WERI-Rb-1 (cell line): ENCODE measurements around the gene TMEM117.
"Not testable (repeated sequence)": the region's sequence is repeated elsewhere in the genome, so short reads cannot be mapped to it uniquely, and the experiment has no call there.

Experiments used
- DNase-seq: peaks from one replicate; pipeline ENCODE4 v3.0.0-alpha.2; 2020
- H3K27ac ChIP-seq: fragments of 250-450 bp; sonication (Bioruptor Pico); 2 replicates; pipeline ENCODE4 v1.5.1; 2020; ENCODE audit warnings: mild to moderate bottlenecking, moderate library complexity
- H3K27me3 ChIP-seq: fragments of 250-450 bp; sonication (Bioruptor Pico); 2 replicates; pipeline ENCODE4 v1.5.1; 2021; ENCODE audit warnings: mild to moderate bottlenecking, low read depth, moderate library complexity; ENCODE audit not compliant: insufficient read depth, severe bottlenecking
- H3K36me3 ChIP-seq: fragments of 250-450 bp; sonication (Bioruptor Pico); 2 replicates; pipeline ENCODE4 v1.5.1; 2020; ENCODE audit warnings: mild to moderate bottlenecking, moderate library complexity
- H3K4me3 ChIP-seq: 2 replicates; pipeline ENCODE4 v1.5.1; 2011; ENCODE audit warnings: low read depth, mild to moderate bottlenecking, control low read depth, low read length
- H3K9me3 ChIP-seq: fragments of 250-450 bp; sonication (Bioruptor Pico); 2 replicates; pipeline ENCODE4 v1.5.1; 2021; ENCODE audit warnings: mild to moderate bottlenecking, moderate library complexity; ENCODE audit not compliant: severe bottlenecking
- TF ChIP-seq, protein P1 (sequence below): IDR thresholded peaks from 2 replicates; pipeline ENCODE4 v1.5.1; 2011; ENCODE audit warnings: low read depth, mild to moderate bottlenecking, control low read depth, inconsistent platforms, low read length

Gene TMEM117

DNA sequence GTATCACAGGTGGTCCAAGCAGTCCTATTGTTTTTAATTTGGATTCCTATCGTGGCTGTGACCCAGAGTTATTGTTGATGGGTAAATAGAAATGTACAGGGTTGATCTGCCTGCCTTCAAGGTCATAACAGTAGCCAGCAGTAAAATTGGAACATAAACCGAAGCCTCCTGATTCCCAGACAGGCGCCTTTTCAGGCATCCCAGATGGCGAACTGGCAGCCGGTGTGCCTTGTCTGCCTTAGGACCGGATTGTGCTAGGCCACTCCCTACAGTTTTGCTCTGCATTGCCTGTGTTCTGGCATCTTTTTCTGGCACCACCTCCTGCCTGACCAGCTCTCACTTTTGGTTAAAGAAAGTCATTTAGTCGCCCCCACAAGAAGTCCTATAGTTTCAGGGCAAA lies 22.2 kb downstream of the TMEM117 start:
- Histone ChIP-seq H3K27me3 (no peaks in the 10 kb centered on the region), H3K4me3 (no peak overlapping the region), H3K27ac (no peak overlapping the region), H3K36me3 (no peaks in the 10 kb centered on the region), H3K9me3 (no peaks in the 10 kb centered on the region)
- no peak for DNase-seq
- TF ChIP-seq, protein P1, sequence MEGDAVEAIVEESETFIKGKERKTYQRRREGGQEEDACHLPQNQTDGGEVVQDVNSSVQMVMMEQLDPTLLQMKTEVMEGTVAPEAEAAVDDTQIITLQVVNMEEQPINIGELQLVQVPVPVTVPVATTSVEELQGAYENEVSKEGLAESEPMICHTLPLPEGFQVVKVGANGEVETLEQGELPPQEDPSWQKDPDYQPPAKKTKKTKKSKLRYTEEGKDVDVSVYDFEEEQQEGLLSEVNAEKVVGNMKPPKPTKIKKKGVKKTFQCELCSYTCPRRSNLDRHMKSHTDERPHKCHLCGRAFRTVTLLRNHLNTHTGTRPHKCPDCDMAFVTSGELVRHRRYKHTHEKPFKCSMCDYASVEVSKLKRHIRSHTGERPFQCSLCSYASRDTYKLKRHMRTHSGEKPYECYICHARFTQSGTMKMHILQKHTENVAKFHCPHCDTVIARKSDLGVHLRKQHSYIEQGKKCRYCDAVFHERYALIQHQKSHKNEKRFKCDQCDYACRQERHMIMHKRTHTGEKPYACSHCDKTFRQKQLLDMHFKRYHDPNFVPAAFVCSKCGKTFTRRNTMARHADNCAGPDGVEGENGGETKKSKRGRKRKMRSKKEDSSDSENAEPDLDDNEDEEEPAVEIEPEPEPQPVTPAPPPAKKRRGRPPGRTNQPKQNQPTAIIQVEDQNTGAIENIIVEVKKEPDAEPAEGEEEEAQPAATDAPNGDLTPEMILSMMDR: no peak

DNA sequence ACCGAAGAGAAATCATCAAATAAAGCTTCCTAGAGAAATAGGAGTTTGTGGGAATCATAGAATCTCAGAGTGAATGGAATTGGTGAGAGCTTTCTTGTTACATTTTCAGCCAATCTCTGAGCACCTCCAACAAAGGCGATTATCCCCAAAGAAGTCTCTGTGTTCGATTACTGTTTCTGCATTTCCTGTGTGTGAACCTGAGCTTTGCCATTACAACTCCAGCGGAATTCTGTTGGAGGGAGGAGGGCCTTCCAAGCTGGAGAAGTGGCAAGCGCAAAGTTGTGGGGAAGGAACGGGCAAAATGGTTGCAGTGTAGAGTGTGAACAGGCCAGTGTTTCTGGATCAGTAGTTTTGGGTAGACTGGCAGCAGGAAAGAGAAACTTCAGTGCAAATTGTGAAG lies 23.1 kb downstream of the TMEM117 start:
- no peaks in the 10 kb centered on the region for H3K36me3 ChIP-seq
- no peaks in the 10 kb centered on the region for H3K9me3 ChIP-seq
- no peaks in the 10 kb centered on the region for H3K27me3 ChIP-seq
- no peak overlapping the region for H3K4me3 ChIP-seq
- H3K27ac ChIP-seq: no peak overlapping the region
- TF ChIP-seq, protein P1: no peak
- DNase-seq: no peak

DNA sequence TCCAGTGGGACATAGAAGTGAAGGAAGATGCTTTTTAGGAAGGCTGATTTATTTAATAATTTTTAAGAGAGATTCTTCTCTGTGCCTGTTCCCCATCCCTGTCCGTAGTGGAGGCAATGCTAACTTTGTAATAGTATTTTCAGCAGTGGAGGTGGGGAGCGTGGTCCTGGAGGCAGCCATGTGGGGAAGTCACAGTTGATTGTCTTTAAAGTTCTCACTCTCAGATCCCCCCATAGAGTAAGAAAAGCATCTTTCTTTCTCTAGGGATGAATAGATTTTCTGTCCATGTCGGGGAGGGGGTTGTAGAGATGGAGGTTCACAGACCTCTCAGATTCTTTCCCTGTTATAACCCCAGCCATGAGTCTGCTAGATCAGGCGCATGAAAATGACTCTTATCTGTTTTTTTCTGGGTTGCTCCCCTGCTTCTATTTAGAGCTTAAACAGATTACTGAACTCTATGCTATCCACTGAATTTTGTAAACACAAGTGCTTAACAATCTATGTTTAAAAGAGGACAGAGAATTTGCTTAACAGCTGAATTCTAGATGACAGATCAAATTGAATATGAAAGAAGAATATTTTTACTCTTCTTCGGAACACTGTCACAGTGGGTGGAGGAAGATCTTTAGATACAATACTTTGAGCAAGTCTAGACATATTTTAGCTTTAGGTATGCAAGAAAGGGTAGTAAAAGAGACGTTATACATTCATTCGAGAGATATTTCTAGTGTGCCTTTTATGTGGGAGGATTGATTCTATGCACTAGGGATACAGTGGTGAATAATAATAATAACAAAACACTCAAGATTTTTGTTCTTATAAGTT lies 25.3 kb downstream of the TMEM117 start:
- DNase-seq: no peak
- Histone ChIP-seq H3K27me3 (no peaks in the 10 kb centered on the region), H3K27ac (no peak overlapping the region), H3K36me3 (no peaks in the 10 kb centered on the region), H3K4me3 (no peak overlapping the region), H3K9me3 (no peaks in the 10 kb centered on the region)
- TF ChIP-seq, protein P1: no peak

DNA sequence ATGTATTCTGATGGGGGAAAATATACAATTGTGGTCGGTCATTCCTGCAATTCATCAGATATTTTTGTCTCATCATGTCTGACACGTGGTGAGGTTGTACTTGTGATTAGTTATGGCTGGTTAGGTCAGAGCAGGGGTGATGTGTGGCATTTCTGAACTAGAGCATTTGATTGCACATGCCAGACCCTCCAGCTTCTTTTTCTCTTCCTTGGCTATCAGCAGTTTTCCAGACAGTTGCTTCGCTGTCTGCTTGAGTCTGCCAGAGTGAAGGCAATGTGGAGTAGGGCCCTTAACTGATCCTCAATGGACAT lies 25.9 kb downstream of the TMEM117 start:
- no peak for DNase-seq
- H3K36me3 ChIP-seq: no peaks in the 10 kb centered on the region
- H3K9me3 ChIP-seq: no peaks in the 10 kb centered on the region
- H3K27ac ChIP-seq: no peak overlapping the region
- TF ChIP-seq, protein P1: no peak
- H3K27me3 ChIP-seq: no peaks in the 10 kb centered on the region
- no peak overlapping the region for H3K4me3 ChIP-seq

DNA sequence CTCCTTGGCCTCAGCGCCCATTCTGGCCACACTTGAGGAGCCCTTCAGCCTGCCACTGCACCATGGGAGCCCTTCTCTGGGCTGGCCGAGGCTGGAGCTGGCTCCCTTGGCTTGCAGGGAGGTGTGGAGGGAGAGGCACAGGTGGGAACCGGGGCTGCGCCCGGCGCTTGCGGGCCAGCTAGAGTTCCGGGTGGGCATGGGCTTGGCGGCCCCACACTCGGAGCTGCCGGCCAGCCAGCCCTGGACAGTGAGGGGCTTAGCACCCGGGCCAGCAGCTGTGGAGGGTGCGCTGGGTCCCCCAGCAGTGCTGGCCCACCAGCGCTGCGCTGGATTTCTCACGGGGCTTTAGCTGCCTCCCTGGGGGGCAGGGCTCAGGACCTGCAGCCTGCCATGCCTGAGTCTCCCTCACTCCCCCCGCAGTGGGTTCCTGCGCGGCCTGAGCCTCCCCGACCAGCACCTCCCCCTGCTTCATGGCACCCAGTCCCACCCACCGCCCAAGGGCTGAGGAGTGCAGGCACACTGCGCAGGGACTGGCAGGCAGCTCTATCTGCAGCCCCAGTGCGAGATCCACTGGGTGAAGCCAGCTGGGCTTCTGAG lies 28.0 kb downstream of the TMEM117 start:
- no peak for DNase-seq
- H3K27me3 ChIP-seq: no peaks in the 10 kb centered on the region
- H3K36me3 ChIP-seq: no peaks in the 10 kb centered on the region
- no peak overlapping the region for H3K27ac ChIP-seq
- H3K4me3 ChIP-seq: no peak overlapping the region
- H3K9me3 ChIP-seq: no peaks in the 10 kb centered on the region
- TF ChIP-seq, protein P1: no peak

DNA sequence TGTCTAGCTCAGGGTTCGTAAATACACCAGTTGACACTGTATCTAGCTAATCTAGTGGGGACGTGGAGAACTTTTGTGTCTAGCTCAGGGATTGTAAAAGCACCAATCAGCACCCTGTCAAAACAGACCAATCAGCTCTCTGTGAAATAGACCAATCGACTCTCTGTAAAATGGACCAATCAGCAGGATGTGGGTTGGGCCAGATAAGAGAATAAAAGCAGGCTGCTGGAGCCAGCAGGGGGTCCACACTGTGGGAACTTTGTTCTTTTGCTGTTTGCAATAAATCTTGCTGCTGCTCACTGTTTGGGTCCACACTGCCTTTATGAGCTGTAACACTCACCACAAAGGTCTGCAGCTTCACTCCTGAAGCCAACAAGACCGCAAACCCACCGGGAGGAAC lies 28.7 kb downstream of the TMEM117 start:
- H3K27ac ChIP-seq, H3K27me3 ChIP-seq, H3K4me3 ChIP-seq, DNase-seq, H3K36me3 ChIP-seq, H3K9me3 ChIP-seq: not testable (repeated sequence)
